Measurements from ENCODE around the gene HHIPL2.

GRCh38 chr1:222557148-222557547, 9.2 kb upstream of the HHIPL2 start:
- TF ChIP-seq YY1 (IDR thresholded peaks at IDR 0.05; ENCODE audit: insufficient read depth, insufficient read length) = no peak
- no peak for TF ChIP-seq SUZ12 (IDR thresholded peaks at IDR 0.05; ENCODE audit: extremely low read depth, insufficient read depth, insufficient read length)
